ENCODE data around the gene FILIP1L.

The FILIP1L gene

DNA sequence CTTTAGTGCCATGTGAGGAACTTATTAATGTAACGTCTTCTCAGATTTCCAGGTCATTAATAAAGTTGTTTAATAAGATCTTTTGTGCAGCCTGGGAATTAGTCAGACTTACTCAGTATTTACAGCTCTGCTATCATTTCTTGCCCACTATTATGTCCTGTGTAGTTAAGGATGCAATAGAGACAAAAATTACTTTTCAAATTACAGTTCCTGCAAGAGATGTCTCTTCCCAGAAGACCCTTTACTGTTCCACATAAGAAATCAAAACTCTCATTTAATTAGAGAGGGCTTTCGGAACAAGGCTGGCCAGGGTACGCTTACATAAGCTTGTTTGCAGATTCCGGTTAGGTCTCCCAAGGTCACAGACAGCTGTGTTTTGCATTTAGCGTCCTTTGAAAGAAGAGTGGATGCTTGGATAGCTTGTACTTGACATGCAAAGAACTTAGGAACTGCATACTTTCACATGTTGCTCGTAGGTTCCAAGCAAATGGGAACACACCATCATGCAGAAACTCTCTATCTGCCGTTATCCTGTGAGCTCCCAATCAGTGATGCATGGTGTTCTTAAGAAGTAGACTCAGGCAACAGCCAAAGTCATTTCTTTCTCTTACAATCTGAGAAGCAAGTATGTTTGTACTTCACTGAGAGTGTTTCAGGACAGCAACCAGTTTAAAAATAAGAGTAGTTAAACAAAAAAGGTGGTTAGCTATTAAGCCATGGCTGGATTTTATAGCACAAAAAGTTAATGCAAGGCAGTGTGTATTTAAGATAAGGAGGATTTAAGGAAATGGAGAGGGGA lies 37.4 kb downstream of the FILIP1L start:
- H3K4me2 ChIP-seq (ENCODE audit: low read length) = no peak overlapping the region
- no peaks in the 10 kb centered on the region for H3K9me3 ChIP-seq (ENCODE audit: control insufficient read depth, low read length)
- TF ChIP-seq, protein P1, sequence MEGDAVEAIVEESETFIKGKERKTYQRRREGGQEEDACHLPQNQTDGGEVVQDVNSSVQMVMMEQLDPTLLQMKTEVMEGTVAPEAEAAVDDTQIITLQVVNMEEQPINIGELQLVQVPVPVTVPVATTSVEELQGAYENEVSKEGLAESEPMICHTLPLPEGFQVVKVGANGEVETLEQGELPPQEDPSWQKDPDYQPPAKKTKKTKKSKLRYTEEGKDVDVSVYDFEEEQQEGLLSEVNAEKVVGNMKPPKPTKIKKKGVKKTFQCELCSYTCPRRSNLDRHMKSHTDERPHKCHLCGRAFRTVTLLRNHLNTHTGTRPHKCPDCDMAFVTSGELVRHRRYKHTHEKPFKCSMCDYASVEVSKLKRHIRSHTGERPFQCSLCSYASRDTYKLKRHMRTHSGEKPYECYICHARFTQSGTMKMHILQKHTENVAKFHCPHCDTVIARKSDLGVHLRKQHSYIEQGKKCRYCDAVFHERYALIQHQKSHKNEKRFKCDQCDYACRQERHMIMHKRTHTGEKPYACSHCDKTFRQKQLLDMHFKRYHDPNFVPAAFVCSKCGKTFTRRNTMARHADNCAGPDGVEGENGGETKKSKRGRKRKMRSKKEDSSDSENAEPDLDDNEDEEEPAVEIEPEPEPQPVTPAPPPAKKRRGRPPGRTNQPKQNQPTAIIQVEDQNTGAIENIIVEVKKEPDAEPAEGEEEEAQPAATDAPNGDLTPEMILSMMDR (IDR thresholded peaks at IDR 0.05) = no peak
- H3K4me3 ChIP-seq (ENCODE audit: low read depth, low read length) = no peak overlapping the region
- no peaks in the 10 kb centered on the region for H3K36me3 ChIP-seq (ENCODE audit: control insufficient read depth, insufficient read depth, low read length)
- no peak overlapping the region for H3K27ac ChIP-seq
- no peaks in the 10 kb centered on the region for H3K79me2 ChIP-seq
- H3K9ac ChIP-seq = no peak overlapping the region
- no peak overlapping the region for H2AFZ ChIP-seq
- no peaks in the 10 kb centered on the region for H3K4me1 ChIP-seq
- no peaks in the 10 kb centered on the region for H3K27me3 ChIP-seq (ENCODE audit: control insufficient read depth, insufficient read depth, low read length)

- TF ChIP-seq, protein P1 (IDR thresholded peaks at IDR 0.05) = no peak
- no peaks in the 10 kb centered on the region for H3K36me3 ChIP-seq (ENCODE audit: control insufficient read depth, insufficient read depth, low read length)
- H3K4me1 ChIP-seq = no peaks in the 10 kb centered on the region
- H3K4me2 ChIP-seq (ENCODE audit: low read length) = no peak overlapping the region
- no peak overlapping the region for H3K27ac ChIP-seq
- H3K79me2 ChIP-seq = no peaks in the 10 kb centered on the region
- H3K9me3 ChIP-seq (ENCODE audit: control insufficient read depth, low read length) = no peaks in the 10 kb centered on the region
- no peak overlapping the region for H3K4me3 ChIP-seq (ENCODE audit: low read depth, low read length)
- H2AFZ ChIP-seq = no peak overlapping the region
- no peak overlapping the region for H3K9ac ChIP-seq
- H3K27me3 ChIP-seq (ENCODE audit: control insufficient read depth, insufficient read depth, low read length) = no peaks in the 10 kb centered on the region
Observed at GRCh38 chr3:100075851-100076730, 38.2 kb downstream of the FILIP1L start.

DNA sequence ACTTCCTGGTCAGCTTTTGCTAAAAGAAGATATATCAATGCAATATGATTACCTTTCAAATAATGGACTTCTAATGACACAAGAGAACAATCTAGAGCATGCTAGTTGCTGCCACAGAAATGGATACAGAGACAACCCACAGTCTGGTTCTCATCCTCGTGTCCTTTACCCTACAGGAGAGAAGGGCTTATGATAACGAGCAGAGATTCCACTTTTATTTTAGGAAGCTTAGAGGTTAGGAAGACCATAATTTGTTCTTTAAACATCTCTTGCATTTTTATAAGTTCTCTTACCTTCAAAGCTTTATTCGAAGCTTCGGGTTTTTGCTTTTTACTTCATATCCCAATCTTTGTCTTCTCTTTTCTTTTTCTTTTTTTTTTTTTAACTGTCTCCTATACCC lies 39.1 kb downstream of the FILIP1L start:
- H3K36me3 ChIP-seq (ENCODE audit: control insufficient read depth, insufficient read depth, low read length) = no peaks in the 10 kb centered on the region
- H3K4me1 ChIP-seq = no peaks in the 10 kb centered on the region
- no peaks in the 10 kb centered on the region for H3K9me3 ChIP-seq (ENCODE audit: control insufficient read depth, low read length)
- TF ChIP-seq, protein P1 (IDR thresholded peaks at IDR 0.05) = no peak
- no peak overlapping the region for H3K9ac ChIP-seq
- no peaks in the 10 kb centered on the region for H3K27me3 ChIP-seq (ENCODE audit: control insufficient read depth, insufficient read depth, low read length)
- H3K4me2 ChIP-seq (ENCODE audit: low read length) = no peak overlapping the region
- H3K4me3 ChIP-seq (ENCODE audit: low read depth, low read length) = no peak overlapping the region
- H3K79me2 ChIP-seq = no peaks in the 10 kb centered on the region
- H2AFZ ChIP-seq = no peak overlapping the region
- H3K27ac ChIP-seq = no peak overlapping the region

- TF ChIP-seq, protein P1 (IDR thresholded peaks at IDR 0.05) = no peak
- Histone ChIP-seq H3K9me3 (ENCODE audit: control insufficient read depth, low read length) (no peaks in the 10 kb centered on the region), H3K4me3 (ENCODE audit: low read depth, low read length) (no peak overlapping the region), H2AFZ (no peak overlapping the region), H3K27me3 (ENCODE audit: control insufficient read depth, insufficient read depth, low read length) (no peaks in the 10 kb centered on the region), H3K4me2 (ENCODE audit: low read length) (no peak overlapping the region), H3K79me2 (no peaks in the 10 kb centered on the region), H3K9ac (no peak overlapping the region), H3K27ac (peak overlapping the region; percentile 24), H3K36me3 (ENCODE audit: control insufficient read depth, insufficient read depth, low read length) (no peaks in the 10 kb centered on the region), H3K4me1 (no peaks in the 10 kb centered on the region)
Observed at GRCh38 chr3:100073714-100074307, 40.5 kb downstream of the FILIP1L start.

All from parathyroid adenoma (tissue), 2 donors.